GM19025 (cell line): ENCODE measurements around the gene KCNQ5.
"Not testable (repeated sequence)": the region's sequence is repeated elsewhere in the genome, so short reads cannot be mapped to it uniquely, and the experiment has no call there.

Experiments used
- ATAC-seq: cut with Tn5 transposase; IDR thresholded peaks from one replicate; pipeline ENCODE4 v1.9.1; 2021; ENCODE audit warnings: mild to moderate bottlenecking, low read depth, moderate library complexity; ENCODE audit not compliant: unreplicated experiment

Gene KCNQ5

DNA sequence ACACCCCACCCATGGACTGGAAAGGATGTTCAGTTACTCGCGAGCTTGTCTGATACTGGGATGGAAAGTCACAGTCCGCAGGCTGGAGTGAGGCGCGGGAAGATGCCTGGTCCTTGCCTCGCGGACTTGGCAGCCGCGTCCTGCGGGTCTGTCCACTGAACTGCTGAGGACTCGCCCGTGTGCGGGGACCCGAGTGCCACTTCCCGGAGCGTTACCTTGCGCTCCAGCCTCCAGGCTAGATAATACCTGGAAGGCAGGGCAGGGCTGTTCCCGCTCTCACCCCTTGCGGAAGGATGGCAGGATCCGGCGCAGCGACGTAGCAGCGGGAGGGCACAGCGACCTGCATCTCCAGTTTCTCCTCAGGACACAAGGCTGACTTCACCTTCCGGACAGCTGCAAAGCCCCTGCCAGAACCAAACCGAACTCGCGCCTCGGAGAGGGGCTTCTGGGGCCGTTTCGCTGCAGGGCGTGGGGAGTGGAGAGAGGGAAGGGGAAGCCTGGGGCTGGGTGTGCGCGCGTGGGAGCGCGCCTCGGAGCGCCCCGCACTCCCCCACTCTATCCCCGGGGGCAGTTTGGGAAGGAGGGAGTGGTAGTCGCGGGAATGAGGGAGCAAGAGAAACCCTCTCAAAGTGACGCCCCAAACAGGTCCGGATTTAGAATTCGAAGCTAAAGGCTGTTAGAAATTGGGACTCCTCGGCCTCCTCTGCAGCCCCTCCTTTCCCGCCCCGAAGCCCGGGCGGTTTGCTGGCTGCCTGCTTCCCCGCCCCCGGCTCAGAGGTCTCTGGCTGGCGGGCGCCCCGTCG lies at the start of gene KCNQ5:
KCNQ5 (plus strand) TSS at position 774 of the 803 bp plus-strand sequence.
- ATAC-seq = peak; percentile 0

DNA sequence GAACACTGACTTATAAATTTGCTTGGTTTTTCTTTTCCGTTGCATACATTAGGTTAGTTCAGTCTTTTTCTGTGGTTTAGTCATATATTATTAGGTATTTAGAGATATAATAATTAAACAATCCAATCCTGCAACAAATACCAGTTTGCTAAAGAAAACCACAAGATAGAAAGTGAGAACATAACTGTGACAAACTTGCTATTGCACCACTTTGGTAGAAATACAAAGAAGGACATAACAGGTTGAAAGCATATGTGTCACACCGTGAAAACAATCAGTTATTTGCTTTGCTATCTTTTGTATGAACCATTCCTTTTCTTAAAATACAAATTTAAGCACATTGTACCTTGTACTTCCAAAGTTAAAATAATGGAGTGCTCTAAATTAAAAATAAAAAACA lies 42.0 kb upstream of the KCNQ5 start:
- ATAC-seq = peak; percentile 63

DNA sequence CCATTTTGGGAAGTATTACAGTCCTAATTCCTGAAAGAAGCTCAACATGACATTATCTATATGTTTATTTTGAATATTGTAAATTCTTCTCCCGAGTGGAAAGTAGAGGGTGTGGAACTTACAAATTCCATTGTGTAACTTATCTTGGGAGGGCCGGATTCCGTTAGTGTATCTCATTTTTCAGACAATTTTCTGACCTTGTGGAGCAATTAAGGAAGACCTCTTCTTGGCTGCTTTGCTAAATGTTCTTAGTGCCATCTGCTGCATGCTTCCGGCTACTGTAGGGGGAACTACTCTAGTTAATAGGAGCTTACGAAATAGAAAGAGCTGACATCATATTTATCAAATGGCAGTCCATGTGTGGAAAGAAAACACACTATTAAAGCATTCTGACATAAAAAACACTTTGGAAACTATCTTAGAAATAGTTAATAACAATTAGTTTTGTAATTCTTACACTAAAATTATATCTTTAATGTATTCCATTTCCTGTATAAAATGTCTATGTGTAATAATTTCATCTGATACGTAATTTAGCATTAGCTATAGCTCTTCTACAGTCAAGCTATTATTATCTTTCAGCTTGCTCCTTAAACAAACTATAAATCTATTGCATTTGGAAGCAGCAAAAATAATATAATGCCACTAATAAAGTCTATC lies 41.5 kb upstream of the KCNQ5 start:
- ATAC-seq = peak; percentile 69

DNA sequence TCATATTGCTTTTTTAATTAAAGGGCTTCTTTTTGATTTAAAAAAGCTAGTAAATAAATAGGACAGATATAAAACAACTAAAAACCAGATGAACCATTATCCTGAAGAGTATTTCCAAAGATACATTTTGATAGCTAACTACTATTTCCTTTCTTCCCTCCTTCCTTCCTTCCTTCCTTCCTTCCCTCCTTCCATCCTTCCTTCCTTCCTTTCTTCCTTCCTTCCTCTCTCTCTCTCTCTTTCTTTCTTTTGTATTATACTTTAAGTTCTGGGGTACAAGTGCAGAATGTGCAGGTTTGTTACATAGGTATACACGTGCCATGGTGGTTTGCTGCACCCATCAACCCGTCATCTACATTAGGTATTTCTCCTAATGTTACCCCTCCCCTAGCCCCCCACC lies 40.9 kb upstream of the KCNQ5 start:
- ATAC-seq = not testable (repeated sequence)

DNA sequence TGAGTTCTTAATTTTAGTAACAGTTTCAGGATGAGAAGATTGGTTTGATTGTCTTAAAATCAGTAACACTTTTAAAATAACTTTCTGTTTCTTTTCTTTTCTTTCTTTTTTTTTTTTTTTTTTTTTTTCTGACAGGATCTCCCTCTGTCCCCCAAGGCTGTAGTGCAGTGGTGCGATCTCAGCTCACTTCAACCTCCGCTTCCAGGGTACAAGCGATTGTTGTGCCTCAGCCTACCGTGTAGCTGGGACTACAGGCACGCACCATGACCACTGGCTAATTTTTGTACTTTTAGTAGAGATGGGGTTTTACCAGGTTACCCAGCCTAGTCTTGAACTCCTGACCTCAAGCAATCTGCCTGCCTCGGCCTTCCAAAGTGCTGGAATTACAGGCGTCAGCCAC lies 33.7 kb upstream of the KCNQ5 start:
- ATAC-seq = no peak

DNA sequence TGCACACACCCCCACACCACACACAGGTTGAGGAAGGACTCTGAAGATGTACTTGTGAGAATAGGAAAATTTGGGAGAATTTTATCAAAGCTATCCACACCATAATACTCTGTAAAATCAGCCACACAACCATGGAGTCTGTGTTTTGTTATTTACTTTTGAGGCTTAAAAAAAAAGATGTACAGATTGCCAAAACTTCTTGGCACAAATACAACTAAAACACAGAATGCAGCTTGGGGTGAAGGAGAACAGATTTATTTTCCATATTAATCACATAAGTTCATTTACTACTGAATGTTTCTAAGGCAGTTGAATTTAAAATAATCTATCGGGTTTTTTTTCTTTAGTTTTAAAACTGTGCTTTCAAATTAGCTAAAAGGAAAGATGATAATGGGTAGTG lies 32.8 kb upstream of the KCNQ5 start:
- no peak for ATAC-seq

DNA sequence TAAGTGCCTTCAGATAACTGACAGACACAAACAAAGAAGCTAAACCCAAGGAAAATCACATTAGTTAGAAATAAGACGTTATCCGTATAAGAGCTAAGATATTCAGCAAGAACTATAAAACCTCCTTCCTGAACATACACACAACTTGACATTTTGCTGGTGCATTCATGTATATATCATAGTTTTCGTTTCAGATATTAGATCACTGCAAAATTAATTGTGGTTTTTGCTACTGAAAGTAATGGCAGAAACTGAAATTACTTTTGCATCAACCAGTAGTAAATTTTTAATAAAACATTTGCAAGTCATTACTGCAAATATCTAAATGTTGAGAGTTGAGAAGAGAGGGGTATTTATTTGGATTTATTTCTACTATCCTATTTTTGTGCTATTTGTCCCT lies 26.1 kb upstream of the KCNQ5 start:
- peak; percentile 72 for ATAC-seq

DNA sequence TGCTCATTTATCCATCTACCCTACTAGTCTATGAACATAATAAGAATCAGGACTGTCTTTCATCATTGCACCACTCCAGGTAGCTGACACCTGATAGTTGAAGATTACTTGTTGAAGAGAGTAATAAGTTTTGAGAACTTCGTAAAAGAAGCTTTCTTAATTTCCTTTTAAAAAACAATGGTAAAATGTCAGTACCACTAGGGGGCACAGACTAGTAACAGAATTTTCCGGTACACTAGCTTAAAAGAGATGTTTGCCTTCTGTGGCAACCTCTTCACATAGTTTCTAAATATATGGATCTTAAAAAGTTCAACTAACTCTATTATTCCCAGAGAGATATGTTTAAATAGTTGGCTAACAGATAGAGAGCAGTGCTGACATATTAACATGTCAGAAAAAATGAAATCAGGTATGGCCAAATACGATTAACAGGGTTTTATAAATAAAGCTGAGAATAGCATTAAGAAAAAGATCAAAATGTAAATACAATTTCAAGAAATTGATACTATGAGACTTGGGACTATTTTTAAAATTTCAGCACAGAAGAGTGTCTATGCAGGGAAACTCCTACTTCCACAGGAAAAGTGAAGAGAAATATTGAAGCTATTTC lies 5.4 kb upstream of the KCNQ5 start:
- no peak for ATAC-seq

DNA sequence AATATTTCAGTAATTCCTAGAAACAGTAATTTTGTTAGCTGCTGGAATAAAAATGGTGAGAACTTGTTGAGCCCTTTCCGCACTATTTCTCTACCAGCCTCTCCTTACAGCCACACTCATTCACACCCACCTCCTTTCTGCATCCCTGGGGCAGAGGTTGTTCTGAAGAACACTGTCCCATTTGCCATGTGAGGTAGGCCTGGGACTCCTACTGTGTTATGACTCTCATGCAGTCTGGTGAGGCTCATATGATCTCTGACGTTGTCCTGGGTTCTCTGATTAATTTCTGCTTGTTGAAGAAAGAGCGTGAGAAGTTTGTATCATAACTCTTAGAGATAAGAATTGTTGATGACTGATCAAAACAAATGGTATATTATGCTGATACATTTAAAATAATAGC lies 4.1 kb upstream of the KCNQ5 start:
- ATAC-seq = no peak

DNA sequence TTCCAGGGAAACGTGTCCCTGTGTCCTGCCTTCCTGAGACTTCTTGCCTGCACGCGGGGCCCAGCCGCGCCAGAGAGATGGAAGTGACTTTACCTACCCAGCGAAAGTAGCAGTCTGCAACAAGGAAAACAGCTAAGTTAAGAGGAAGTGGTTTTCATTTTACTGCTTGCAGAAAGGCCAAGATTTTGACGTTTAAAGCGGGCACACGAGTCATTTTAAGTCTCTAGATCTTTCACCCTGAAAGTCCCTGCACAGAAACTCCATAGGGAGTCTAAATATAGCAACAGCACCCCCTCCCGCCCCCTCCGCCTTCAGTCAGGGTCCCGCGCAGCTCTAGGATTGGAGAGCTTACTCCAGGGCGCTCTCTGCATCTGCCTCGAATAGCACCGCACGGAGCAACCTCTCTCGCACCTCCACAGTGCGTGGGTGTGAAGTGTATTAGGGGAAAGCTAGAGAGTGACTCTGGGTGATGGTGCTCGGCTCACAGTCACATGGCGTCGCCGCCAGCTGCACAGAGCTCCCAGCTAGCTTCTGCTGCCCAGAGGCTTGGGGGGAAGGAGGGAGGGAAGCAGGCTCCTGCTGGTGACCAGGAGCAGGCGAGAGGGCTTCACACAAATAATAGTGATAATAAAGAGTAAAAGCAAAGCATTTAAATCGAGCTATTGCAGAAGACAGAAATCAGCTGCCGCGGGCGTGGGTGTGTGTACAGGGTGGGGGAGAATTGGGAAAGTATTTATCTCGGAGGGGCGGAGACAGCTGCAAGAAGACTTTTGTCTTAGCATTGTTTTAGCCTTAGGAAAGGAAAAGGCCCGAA lies 1.8 kb upstream of the KCNQ5 start:
- ATAC-seq = peak; percentile 62

DNA sequence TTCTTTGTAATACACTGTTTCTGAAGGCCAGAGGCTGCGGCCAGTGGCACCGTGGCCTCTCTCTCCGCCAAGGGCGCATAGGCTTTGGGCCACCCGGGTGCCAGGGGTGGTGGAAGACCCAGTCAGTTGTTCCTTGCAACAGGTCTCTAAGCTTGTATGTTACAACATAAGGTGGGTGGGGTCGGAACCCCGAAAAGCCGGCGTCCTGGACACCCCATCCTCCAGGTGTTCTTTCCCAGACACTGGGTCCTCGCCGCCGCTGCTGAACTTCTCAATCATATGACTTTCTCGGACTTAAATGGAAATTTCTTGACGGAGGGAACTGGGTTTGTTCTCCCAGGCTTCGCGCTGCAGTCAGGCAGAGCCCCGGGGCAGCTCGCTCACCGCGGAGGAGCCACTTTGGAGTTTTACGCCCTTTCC lies 983 bp upstream of the KCNQ5 start:
- ATAC-seq = no peak

DNA sequence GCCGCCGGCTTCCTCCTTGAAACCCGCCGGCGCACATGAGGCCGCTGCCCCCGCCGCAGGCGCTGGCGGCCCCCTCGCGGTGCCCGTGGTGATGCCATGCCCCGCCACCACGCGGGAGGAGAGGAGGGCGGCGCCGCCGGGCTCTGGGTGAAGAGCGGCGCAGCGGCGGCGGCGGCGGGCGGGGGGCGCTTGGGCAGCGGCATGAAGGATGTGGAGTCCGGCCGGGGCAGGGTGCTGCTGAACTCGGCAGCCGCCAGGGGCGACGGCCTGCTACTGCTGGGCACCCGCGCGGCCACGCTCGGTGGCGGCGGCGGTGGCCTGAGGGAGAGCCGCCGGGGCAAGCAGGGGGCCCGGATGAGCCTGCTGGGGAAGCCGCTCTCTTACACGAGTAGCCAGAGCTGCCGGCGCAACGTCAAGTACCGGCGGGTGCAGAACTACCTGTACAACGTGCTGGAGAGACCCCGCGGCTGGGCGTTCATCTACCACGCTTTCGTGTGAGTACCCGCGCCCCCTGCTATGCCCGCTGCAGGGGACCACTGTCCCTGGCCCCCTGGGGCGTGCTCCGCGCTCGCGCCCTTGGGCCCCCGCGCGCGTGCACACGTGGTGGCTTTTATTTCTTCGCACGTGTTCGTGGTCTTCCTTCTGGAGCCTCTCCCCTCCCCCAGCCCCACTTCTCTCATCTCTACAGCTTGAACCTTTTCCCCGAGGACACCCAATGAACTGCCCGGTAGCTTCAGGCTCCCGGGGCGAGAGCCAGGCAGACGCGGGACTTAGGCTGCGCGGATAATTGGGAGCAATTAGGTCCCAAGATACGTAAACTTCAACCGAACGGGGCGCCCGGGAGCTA lies 453 bp downstream of the KCNQ5 start:
- peak; percentile 27 for ATAC-seq

DNA sequence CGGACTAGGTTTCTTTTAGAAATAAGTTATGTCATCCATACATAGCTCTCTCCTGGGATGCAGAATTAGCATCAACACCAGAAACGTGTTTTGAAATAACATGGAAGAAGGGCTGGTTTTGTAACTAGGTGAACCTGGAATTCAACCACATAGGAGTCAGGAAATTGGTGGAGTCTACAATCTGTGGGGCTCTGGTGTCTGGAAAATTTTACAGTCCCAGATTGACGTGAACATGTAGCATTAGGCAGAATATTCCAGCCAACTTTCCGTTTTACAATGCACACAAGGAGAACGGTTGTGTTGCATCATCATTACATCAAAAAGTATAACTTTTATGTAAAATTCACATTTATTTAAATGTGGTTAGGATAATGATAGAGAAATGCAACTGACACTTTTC lies 1.9 kb downstream of the KCNQ5 start:
- ATAC-seq = no peak

DNA sequence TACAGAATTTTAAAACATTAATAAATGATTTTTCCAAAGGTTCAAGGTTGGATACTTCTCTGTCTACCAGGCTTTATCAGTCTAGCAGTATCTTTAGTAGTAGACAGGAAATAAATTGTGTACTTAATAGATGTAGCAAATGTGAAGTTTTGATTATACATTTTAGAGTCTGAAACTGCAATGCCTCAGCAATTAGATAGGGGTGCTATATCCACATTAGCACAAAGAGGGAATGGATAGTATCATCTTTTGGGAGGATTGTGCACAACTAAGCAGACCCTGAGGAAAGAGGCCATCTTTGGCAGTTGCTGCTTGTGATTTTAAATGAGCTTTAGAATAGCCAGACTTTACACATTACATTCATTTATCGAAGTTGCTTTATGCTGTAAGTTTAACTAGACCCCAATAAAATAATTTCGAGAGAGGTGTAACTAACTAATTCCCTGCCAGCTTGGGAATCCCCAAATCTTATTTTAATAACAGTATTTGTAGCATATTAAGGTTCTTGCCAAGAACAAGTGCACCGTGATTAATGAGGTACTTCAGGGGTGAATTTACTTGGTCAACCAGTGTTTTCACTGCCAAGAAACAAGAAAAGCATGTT lies 2.8 kb downstream of the KCNQ5 start:
- no peak for ATAC-seq

DNA sequence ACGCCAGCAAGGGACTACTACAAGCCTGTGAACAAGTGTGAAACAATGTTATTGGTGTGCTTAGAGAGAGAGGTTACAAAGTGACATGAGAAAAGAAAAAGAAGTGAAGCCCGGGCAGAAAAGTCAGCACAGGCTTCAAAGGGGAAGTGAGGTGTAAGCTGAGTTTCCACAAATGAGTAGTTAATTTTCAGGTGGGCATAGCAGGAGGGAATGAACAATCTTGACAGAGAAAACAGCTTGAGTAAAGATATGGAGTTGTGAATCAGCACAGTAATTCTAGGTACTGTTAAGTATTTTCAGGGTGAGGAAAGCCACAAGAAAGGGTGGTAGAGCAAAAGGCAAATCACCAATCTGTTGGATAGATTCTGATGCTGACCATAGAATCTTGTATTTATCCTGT lies 4.3 kb downstream of the KCNQ5 start:
- peak; percentile 33 for ATAC-seq

DNA sequence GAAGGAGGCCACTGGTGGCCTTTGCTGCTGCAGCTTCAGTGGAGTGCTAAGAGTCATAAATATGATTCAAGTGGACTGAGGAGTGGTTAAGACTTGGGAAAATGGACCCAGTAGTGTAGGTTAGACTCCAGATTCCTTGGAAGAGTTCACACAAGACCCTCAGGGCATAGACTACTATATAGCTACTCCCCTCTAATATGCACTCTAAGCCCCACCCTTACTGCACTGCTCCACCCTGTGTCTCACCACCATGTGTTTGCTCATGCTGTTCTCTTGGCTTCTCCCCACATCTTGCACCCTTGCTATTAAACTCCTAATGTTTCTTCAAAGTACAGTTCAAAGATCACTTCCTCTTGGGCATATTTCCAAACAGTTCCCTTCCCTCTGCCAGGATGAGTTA lies 5.7 kb downstream of the KCNQ5 start:
- ATAC-seq = no peak

DNA sequence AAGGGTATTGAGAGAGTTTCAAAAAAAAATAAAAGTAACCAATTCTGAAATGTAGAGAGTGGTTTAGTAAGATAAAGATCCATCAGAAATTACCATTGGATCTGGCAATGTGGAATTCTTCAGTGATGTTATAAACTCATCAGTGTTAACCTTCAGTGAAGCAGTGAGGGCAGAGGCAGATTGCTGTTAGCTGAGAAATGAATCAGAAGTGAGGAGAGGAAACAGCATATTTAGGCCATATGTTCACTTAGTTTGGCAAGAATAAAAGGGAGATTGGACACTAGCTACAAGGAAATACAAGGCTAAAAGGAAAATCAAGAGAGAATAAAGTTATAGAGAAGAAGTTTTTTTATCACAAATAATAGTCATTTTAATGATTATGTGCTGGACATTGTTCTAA lies 9.6 kb downstream of the KCNQ5 start:
- ATAC-seq = no peak

DNA sequence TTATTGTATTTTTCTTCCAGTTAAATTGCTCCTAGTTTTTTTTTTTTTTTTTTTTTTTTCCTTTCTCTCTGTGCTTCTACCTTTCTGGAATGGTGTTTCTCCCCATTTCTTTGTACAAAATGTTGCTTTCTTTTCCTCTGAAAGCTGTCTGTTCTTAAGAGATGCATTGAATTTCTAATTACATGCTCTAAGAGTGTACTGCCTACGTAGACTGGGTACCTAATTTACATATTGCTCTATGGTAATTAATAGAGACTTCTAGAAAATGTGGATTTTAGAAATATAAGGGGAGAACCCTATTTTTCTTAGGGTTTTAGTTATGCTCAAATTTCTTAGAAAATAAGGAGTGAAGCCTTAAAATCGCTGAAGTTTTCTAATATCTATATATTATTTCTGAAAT lies 13.8 kb downstream of the KCNQ5 start:
- no peak for ATAC-seq

DNA sequence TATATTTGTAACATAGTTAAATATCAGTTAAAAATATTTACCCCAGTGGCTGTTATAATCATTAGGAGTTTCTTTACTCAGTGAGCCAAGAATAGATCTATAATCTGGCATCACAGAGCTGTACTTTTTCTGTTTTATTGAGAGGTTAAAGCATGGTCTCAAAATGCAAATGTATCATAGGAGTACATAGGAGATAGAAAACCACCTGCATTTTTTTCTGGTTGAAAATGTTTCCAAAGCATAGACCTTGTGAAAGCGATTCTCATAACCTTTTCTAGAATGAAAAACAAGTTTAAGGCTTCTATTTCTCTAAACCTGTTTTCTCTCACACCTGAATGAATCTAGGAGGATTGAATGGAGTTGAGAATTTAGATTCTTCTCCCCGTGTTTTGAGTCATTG lies 14.4 kb downstream of the KCNQ5 start:
- ATAC-seq = peak; percentile 93

DNA sequence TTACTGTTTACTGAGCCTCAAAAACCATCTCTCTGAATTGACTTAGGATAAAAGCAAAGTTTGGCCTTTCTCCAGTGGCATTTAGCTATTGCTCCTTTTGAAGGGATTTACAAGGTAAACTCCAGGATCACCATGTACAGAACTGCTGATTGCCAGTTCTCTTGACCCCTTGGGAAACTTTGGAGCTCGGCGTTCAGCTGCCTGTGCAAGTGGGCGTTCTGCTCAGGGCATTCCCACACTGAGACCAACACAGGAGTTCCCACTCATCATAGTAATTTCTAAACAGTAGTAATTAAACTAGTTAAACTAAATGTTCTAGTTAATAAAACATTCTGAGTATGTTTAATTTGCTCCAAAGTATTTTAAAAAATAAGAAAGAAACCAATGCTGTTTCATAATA lies 14.9 kb downstream of the KCNQ5 start:
- ATAC-seq = no peak
